Measurements from ENCODE around the gene RAPGEF2.
A peak's percentile ranks its signal among the peaks of the same experiment; 100 is the strongest.

DNA sequence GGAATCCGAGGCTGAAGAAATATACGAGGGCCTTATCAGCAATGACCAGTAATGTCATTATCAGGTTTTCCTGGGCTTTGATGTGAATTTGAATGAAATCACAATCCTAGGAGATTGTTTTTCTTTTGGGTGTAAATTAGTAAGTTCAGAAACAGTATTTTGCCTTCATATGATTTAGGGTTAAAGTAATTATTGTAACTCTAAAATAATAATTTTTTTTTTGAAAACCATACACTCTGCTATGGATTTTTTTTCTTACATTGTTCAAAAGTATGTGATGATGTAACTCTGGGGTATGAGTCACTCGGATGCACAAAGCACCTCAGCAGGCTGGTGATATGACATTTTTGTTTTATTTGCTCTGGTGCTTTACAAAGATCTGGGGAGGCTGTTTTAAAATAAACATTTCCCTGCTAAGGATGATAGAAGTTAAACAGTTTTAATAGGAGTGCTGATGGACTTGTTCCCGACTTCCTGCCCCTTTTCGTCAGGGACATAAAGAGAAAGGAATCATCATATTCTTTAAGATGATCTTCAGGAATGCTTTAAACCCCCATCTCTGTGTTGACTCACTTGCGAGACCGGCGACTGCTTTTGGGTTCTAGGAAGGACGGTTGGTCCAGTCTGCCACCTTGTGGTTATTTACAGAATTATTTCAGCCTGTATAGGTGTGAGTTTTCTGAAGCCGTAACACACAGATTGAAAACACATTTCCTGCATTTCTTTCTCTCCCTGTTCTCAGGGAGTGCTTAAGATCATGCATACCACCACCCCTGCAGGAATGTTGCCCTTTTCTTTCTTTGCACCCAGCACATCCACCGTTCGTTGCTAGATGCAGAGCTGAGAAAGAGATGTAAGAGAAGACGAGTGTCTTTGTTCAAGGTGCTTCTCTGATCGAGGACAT is 72.5 kb downstream of the RAPGEF2 start:
- TF ChIP-seq, protein P1, sequence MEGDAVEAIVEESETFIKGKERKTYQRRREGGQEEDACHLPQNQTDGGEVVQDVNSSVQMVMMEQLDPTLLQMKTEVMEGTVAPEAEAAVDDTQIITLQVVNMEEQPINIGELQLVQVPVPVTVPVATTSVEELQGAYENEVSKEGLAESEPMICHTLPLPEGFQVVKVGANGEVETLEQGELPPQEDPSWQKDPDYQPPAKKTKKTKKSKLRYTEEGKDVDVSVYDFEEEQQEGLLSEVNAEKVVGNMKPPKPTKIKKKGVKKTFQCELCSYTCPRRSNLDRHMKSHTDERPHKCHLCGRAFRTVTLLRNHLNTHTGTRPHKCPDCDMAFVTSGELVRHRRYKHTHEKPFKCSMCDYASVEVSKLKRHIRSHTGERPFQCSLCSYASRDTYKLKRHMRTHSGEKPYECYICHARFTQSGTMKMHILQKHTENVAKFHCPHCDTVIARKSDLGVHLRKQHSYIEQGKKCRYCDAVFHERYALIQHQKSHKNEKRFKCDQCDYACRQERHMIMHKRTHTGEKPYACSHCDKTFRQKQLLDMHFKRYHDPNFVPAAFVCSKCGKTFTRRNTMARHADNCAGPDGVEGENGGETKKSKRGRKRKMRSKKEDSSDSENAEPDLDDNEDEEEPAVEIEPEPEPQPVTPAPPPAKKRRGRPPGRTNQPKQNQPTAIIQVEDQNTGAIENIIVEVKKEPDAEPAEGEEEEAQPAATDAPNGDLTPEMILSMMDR (optimal IDR thresholded peaks at IDR 0.05 in 1 of 3, IDR thresholded peaks at IDR 0.05 in 1 of 3, conservative IDR thresholded peaks at IDR 0.05 in 1 of 3; ENCODE audit: extremely low read depth in 1 of 3, insufficient read depth in 2 of 3, low read length in 3 of 3) = peak; percentile 71 to 75 (median 72)
- no peak for TF ChIP-seq EZH2 (IDR thresholded peaks at IDR 0.05; ENCODE audit: low read length)

All from keratinocyte (primary cell).